Choroid plexus epithelial cell (primary cell): ENCODE data around the gene VIPR1.

ENCODE experiments used
- DNase-seq: peaks from one replicate; pipeline ENCODE4 v3.0.0-alpha.2; 2010; ENCODE audit warnings: low read depth
- H3K4me3 ChIP-seq: 2 replicates; pipeline ENCODE4 v1.5.1; 2011; ENCODE audit warnings: low read depth, mild to moderate bottlenecking, control low read depth, low read length, moderate library complexity
- TF ChIP-seq, protein P1 (sequence below): conservative IDR thresholded peaks from 2 replicates; pipeline ENCODE4 v1.5.1; 2011; ENCODE audit warnings: low read depth, mild to moderate bottlenecking, control low read depth, inconsistent platforms, low read length, moderate library complexity

The VIPR1 gene

DNA sequence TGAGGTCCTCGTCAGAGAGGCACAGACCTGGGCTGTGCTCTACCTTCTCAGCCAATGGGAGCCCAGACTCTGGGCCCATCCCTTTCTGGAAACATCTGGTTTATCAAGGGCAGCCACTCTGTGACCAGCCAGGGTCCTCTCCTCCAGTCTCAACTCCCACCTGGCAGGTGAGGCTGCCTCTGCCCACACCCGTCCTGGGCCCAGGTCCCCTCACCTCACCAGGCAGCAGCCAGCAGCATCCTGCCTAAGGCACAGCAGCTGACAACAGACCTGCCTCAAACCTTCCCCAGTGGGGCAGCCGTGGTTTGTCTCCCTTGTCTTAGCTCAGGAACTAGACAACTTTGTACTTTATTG lies 8.7 kb upstream of the VIPR1 start:
- TF ChIP-seq, protein P1, sequence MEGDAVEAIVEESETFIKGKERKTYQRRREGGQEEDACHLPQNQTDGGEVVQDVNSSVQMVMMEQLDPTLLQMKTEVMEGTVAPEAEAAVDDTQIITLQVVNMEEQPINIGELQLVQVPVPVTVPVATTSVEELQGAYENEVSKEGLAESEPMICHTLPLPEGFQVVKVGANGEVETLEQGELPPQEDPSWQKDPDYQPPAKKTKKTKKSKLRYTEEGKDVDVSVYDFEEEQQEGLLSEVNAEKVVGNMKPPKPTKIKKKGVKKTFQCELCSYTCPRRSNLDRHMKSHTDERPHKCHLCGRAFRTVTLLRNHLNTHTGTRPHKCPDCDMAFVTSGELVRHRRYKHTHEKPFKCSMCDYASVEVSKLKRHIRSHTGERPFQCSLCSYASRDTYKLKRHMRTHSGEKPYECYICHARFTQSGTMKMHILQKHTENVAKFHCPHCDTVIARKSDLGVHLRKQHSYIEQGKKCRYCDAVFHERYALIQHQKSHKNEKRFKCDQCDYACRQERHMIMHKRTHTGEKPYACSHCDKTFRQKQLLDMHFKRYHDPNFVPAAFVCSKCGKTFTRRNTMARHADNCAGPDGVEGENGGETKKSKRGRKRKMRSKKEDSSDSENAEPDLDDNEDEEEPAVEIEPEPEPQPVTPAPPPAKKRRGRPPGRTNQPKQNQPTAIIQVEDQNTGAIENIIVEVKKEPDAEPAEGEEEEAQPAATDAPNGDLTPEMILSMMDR: no peak
- DNase-seq: no peak
- H3K4me3 ChIP-seq: no peak overlapping the region

DNA sequence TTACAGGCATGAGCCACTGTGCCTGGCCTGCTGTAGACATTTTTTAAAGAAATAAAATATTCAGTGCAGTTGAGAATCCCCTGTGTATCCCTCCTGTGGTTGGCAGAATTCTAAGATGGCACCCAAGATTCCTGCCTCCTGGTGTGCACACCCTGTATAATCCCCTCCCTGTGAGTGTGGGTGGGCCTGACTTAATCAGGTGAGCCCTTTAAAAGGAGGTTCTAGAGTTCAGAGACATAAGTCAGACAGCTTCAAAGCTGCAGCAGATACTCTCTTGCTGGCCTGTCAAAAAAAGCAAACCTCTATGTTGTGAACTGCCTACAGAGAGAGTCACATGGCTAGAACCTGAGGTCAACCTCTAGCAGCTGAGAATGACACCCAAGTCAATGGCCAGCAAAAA lies 7.0 kb upstream of the VIPR1 start:
- H3K4me3 ChIP-seq: no peak overlapping the region
- DNase-seq: no peak
- TF ChIP-seq, protein P1: no peak

DNA sequence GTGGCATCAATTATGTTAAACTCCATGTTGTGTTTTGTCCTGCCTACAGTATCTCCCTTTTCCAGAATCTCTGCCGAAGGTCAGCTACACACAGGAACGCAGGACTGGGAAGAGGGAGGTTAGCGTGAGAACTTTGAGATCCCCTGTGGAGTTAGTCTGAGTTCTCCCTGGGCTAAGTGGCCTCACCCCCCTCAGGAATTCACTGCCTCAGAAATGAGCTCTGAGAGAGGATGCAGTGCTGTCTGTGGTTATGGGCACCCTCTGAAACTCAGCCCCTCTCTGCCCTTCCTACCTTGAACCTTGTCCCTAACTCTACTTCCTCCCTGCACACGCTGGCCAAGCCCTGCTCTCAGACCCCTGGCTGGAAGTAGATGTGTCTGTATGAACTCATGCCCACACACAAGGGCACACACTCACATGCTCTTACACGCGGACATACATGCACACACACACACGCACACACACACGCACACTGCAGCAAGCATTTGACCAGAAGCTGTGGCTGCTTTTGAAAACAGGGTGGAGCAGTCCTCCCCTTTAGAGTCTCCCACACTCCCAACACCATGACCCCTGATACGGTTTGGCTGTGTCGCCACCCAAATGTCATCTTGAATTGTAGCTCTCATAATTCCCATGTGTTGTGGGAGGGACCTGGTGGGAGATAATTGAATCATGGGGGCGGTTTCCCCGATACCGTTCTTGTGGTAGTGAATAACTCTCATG lies 5.3 kb upstream of the VIPR1 start:
- TF ChIP-seq, protein P1: no peak
- DNase-seq: peak; percentile 88
- no peak overlapping the region for H3K4me3 ChIP-seq

DNA sequence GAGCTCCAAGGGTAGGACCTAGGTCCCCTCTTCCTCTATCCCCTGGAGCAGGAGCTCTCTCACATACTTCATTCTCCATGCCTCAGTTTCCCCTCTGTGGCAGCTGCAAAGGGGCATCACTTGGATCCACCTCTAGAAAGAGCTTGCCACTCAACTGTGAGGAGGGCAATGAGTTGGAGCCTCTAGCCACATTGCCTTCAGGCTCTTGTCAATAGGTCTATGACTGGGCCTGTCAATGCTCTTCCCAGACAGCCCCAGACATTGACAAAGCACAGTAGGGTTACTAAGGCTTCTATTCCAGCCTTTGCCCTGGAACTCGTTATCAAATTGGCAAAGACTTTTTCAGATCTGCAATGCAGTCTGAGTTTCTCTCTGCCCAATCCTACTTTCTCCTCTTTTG lies 4.4 kb upstream of the VIPR1 start:
- TF ChIP-seq, protein P1: no peak
- no peak for DNase-seq
- no peak overlapping the region for H3K4me3 ChIP-seq

DNA sequence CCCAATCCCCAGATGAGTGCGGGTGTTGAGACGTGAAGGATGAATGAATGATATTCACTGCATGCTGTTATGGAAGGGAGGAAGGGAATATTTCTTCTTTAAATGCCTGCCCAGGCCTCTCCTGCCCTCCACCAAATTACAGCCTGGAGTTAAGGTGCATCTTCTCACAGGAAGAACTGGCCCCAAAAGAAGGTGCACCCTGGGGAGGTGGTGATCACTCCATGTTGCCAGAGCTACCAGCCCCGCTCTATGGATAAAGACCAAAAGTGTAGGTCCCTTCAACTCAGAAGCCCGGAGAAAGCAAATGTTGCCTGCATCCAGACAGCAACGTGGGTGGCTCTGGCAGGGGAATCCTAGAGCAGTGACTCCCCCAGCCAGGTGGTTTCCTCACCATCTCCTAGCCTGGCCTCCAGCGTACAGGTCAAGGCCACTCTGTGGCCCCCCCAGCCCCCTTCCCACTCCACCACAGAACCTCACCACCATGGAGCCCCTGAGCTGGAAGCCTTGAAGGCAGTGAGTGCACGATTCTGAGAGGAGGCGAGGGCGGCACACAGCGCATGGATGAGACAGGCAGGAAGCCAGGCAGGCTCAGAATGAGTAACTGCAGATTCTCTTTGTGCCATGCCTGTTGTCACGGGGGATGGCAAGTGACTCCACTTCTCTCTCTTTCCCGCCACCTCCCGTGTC lies 3.5 kb upstream of the VIPR1 start:
- TF ChIP-seq, protein P1: no peak
- no peak overlapping the region for H3K4me3 ChIP-seq
- DNase-seq: no peak

DNA sequence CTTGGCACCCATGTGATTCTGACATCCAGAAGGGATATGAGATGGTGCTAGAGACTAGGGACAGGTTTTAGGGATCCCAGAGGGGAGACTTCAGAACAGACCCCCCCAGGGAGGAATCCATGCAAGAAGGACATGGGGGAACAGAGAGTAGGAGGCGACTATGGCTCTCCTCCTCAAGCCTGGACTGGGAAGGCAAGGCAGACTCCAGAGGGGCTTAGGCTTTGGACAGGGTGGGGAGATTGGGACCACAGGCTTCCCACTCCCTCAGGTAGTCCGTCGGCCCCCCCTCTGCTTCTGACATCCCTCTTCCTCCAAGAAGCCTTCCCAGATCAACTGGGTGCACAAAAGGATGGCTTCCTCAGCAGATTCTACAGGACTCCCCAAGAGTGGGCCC lies 3.0 kb upstream of the VIPR1 start:
- no peak for DNase-seq
- TF ChIP-seq, protein P1: no peak
- H3K4me3 ChIP-seq: no peak overlapping the region

DNA sequence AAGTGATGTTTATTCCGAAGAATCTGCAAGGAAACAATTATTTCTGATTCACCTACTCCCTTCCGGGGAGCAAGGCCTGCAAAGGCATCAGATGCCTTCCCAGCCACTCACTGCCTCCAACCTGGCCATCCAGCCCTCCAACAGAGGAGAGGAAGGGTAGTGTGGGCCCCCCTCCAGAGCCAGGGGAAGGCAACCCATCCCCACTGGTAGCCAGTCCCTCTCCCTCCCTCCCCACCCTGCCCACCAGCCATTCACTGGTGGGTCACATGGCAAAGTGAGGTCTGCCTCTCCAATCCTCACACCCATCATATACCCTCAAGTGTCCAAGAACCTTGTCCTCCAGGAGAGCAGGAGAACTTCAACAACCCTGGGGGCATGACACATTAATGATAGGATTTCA lies 2.4 kb upstream of the VIPR1 start:
- TF ChIP-seq, protein P1: no peak
- DNase-seq: no peak
- H3K4me3 ChIP-seq: no peak overlapping the region
